Erythroblast (primary cell): ENCODE results near the gene IFNG-AS1.

Source experiments
- DNase-seq, 2 experiments: peaks; one replicate each; lab custom pipeline; 2025; lab: John Stamatoyannopoulos, UW
- GATA1 ChIP-seq: IDR thresholded peaks from 2 replicates; pipeline ENCODE4 v1.6.1; 2011; ENCODE audit warnings: low read depth, mild to moderate bottlenecking, control low read depth, low read length, moderate library complexity
- POLR2A ChIP-seq: IDR thresholded peaks from 2 replicates; pipeline ENCODE4 v1.6.1; 2011; ENCODE audit warnings: mild to moderate bottlenecking, low read length

Gene IFNG-AS1

GRCh38 chr12:67980391-67980790, 8.9 kb upstream of the IFNG-AS1 start:
- TF ChIP-seq POLR2A (no peak), GATA1 (no peak)
- no peak for DNase-seq

- no peak for DNase-seq
- TF ChIP-seq POLR2A, result no peak
These were observed 7.7 kb upstream of the IFNG-AS1 start for GRCh38 chr12:67981287-67982162.

- no peak for TF ChIP-seq POLR2A
- TF ChIP-seq GATA1, result no peak
- no peak for DNase-seq
These were observed 7.1 kb upstream of the IFNG-AS1 start for GRCh38 chr12:67982164-67982563.

- TF ChIP-seq POLR2A (no peak), GATA1 (no peak)
- DNase-seq, result no peak
These were observed 2.6 kb upstream of the IFNG-AS1 start for GRCh38 chr12:67986632-67987031.

- TF ChIP-seq GATA1, result no peak
- no peak for TF ChIP-seq POLR2A
- DNase-seq, result no peak
These were observed 636 bp upstream of the IFNG-AS1 start for GRCh38 chr12:67988601-67989021.

- no peak for DNase-seq
- TF ChIP-seq GATA1 (no peak), POLR2A (no peak)
These were observed 1.9 kb downstream of the IFNG-AS1 start for GRCh38 chr12:67991158-67991557.

- TF ChIP-seq POLR2A (no peak), GATA1 (no peak)
- DNase-seq, result no peak
These were observed 3.9 kb downstream of the IFNG-AS1 start for GRCh38 chr12:67993143-67993542.

GRCh38 chr12:67994046-67994445, 4.8 kb downstream of the IFNG-AS1 start:
- TF ChIP-seq GATA1 (no peak), POLR2A (no peak)
- DNase-seq, result no peak

GRCh38 chr12:67996347-67996746, 7.1 kb downstream of the IFNG-AS1 start:
- TF ChIP-seq GATA1 (no peak), POLR2A (no peak)
- no peak for DNase-seq

- no peak for DNase-seq
These were observed 9.1 kb downstream of the IFNG-AS1 start for GRCh38 chr12:67998379-67998778.

GRCh38 chr12:67999244-67999643, 10.0 kb downstream of the IFNG-AS1 start:
- TF ChIP-seq GATA1 (no peak), POLR2A (no peak)
- DNase-seq, result no peak

More at GRCh38 chr12:67998379-67998778, 9.1 kb downstream of the IFNG-AS1 start:
- TF ChIP-seq GATA1 (no peak), POLR2A (no peak)

- TF ChIP-seq POLR2A, result no peak
- no peak for TF ChIP-seq GATA1
- DNase-seq, result peak in 1 of 2 experiments; percentile 5
These were observed 12.5 kb downstream of the IFNG-AS1 start for GRCh38 chr12:68001486-68002466.

GRCh38 chr12:68003777-68004176, 14.5 kb downstream of the IFNG-AS1 start:
- TF ChIP-seq GATA1, result no peak
- no peak for TF ChIP-seq POLR2A
- DNase-seq, result no peak

GRCh38 chr12:68007033-68007432, 17.8 kb downstream of the IFNG-AS1 start:
- no peak for DNase-seq
- TF ChIP-seq POLR2A, result no peak
- no peak for TF ChIP-seq GATA1
